H1 (cell line): Measurements from ENCODE around the gene CNOT9. TPM values are rescaled to one million over a fixed set of nuclear protein-coding genes. Genes with fewer than 3 reads are reported as not detected.

Experiments used
- CTCF ChIA-PET: fragments of 300-600 bp; sonication (Branson Sonifier 250); formaldehyde crosslinking; loops from one replicate; lab custom pipeline; 2021; ENCODE audit not compliant: partially characterized antibody; lab: Charles Lee
- POLR2A ChIA-PET: fragments of 300-600 bp; sonication (Branson Sonifier 250); formaldehyde crosslinking; loops from one replicate; lab custom pipeline; 2021; ENCODE audit warnings: inconsistent platforms; ENCODE audit not compliant: partially characterized antibody; lab: Charles Lee
- DNase-seq, 2 experiments: peaks; one replicate each; pipeline versions ENCODE4 v3.0.0 to v3.0.0-alpha.2; 2010 to 2022; ENCODE audit warnings: low spot score in 2 of 2, low read depth in 1 of 2, mixed read lengths in 1 of 2
- FAIRE-seq: peaks from 2 replicates; lab custom pipeline; 2011; peaks lifted over from hg19 to GRCh38; lab: Jason Lieb, UNC
- H2AFZ ChIP-seq: 2 replicates; pipeline ENCODE4 v1.8.1; 2012; ENCODE audit warnings: low read length, inconsistent platforms
- H2AK5ac ChIP-seq: 2 replicates; pipeline ENCODE4 v1.6.1; 2013; ENCODE audit warnings: low read depth, low read length
- H2BK120ac ChIP-seq: replicated peaks from 2 replicates; pipeline ENCODE3; 2013; ENCODE audit warnings: low read depth, low read length, inconsistent platforms
- H2BK12ac ChIP-seq: 2 replicates; pipeline ENCODE4 v1.6.1; 2013; ENCODE audit warnings: low read depth, low read length
- H2BK15ac ChIP-seq: 2 replicates; pipeline ENCODE4 v1.6.1; 2013; ENCODE audit warnings: low read length
- H2BK20ac ChIP-seq: 2 replicates; pipeline ENCODE4 v1.6.1; 2013; ENCODE audit warnings: low read length
- H2BK5ac ChIP-seq: 2 replicates; pipeline ENCODE4 v1.6.1; 2013; ENCODE audit warnings: low read depth, low read length
- H3K14ac ChIP-seq: 2 replicates; pipeline ENCODE4 v1.6.1; 2013; ENCODE audit warnings: inconsistent platforms; ENCODE audit not compliant: insufficient read length
- H3K18ac ChIP-seq: 2 replicates; pipeline ENCODE4 v1.6.1; 2013; ENCODE audit warnings: low read length; ENCODE audit errors: extremely low read depth
- H3K23ac ChIP-seq: 2 replicates; pipeline ENCODE4 v1.6.1; 2013; ENCODE audit warnings: inconsistent platforms; ENCODE audit not compliant: insufficient read length
- H3K23me2 ChIP-seq: 2 replicates; pipeline ENCODE4 v1.6.1; 2013; ENCODE audit warnings: low read depth, low read length
- H3K27ac ChIP-seq: 2 replicates; pipeline ENCODE4 v1.6.1; 2011; ENCODE audit warnings: low read depth, low read length, inconsistent platforms
- H3K27me3 ChIP-seq, 4 experiments: replicated peaks in 1 of 4; 1 replicate in 1 of 4; 2 replicates in 3 of 4; pipeline versions ENCODE4 v1.6.1 to v1.8.1; 2011 to 2013; ENCODE audit warnings: low read length in 3 of 4, mild to moderate bottlenecking in 3 of 4, inconsistent platforms in 2 of 4, mixed read lengths in 2 of 4, moderate library complexity in 1 of 4; ENCODE audit not compliant: control insufficient read depth in 3 of 4, insufficient read depth in 3 of 4; ENCODE audit errors: extremely low read depth in 1 of 4
- H3K36me3 ChIP-seq, 4 experiments: 2 replicates each; pipeline versions ENCODE4 v1.6.1 to v1.8.1; 2011 to 2013; ENCODE audit warnings: mild to moderate bottlenecking in 4 of 4, low read length in 3 of 4, moderate library complexity in 2 of 4, control low read depth in 1 of 4, inconsistent platforms in 1 of 4; ENCODE audit not compliant: insufficient read depth in 4 of 4, control insufficient read depth in 2 of 4
- H3K4ac ChIP-seq: replicated peaks from 2 replicates; pipeline ENCODE3; 2013; ENCODE audit warnings: low read length, low read depth, mixed read lengths, inconsistent platforms; ENCODE audit not compliant: insufficient read length
- H3K4me1 ChIP-seq, 4 experiments: replicated peaks in 1 of 4; 1 replicate in 1 of 4; 2 replicates in 3 of 4; pipeline versions ENCODE4 v1.6.1 to v1.8.1; 2011 to 2013; ENCODE audit warnings: low read length in 3 of 4, inconsistent platforms in 2 of 4, mixed read lengths in 1 of 4; ENCODE audit not compliant: insufficient read depth in 4 of 4, control insufficient read depth in 3 of 4
- H3K4me2 ChIP-seq, 2 experiments: 2 replicates each; pipeline versions ENCODE4 v1.6.1 to v1.8.1; 2011 to 2013; ENCODE audit warnings: low read depth in 2 of 2, low read length in 2 of 2, control low read depth in 1 of 2, inconsistent platforms in 1 of 2, mild to moderate bottlenecking in 1 of 2; ENCODE audit not compliant: insufficient read depth in 1 of 2
- H3K4me3 ChIP-seq, 4 experiments: fragments of 200-600, 300-600 bp in 1 of 4; sonication (generic), shearing (Covaris generic), sonication (Bioruptor Twin) in 1 of 4; 2 replicates each; pipeline versions ENCODE4 v1.5.1 to v1.8.1; 2011 to 2016; ENCODE audit warnings: low read length in 4 of 4, low read depth in 3 of 4, control low read depth in 2 of 4, inconsistent platforms in 2 of 4, mild to moderate bottlenecking in 2 of 4, mixed read lengths in 1 of 4, moderate library complexity in 1 of 4; ENCODE audit not compliant: insufficient read depth in 2 of 4; ENCODE audit errors: extremely low read depth in 1 of 4
- H3K56ac ChIP-seq: replicated peaks from 2 replicates; pipeline ENCODE3; 2013; ENCODE audit warnings: low read depth, mild to moderate bottlenecking, mixed read lengths, low read length, inconsistent platforms; ENCODE audit not compliant: insufficient read length
- H3K79me1 ChIP-seq: 2 replicates; pipeline ENCODE4 v1.6.1; 2013; ENCODE audit warnings: low read depth, low read length, control low read depth
- H3K79me2 ChIP-seq, 2 experiments: 2 replicates each; pipeline versions ENCODE4 v1.6.1 to v1.8.1; 2012 to 2013; ENCODE audit warnings: low read length in 2 of 2, mild to moderate bottlenecking in 2 of 2, inconsistent platforms in 1 of 2; ENCODE audit not compliant: insufficient read depth in 2 of 2, control insufficient read depth in 1 of 2
- H3K9ac ChIP-seq, 4 experiments: replicated peaks in 1 of 4; 1 replicate in 1 of 4; 2 replicates in 3 of 4; pipeline versions ENCODE4 v1.6.1 to v1.8.1; 2011 to 2013; ENCODE audit warnings: low read depth in 3 of 4, low read length in 3 of 4, control low read depth in 2 of 4, mild to moderate bottlenecking in 2 of 4, moderate library complexity in 2 of 4, inconsistent platforms in 1 of 4; ENCODE audit errors: extremely low read depth in 1 of 4
- H3K9me3 ChIP-seq, 2 experiments: 2 replicates each; pipeline versions ENCODE4 v1.6.1 to v1.8.1; 2012 to 2013; ENCODE audit warnings: mild to moderate bottlenecking in 2 of 2, moderate library complexity in 2 of 2, control low read depth in 1 of 2, inconsistent platforms in 1 of 2, low read depth in 1 of 2, low read length in 1 of 2, mixed read lengths in 1 of 2; ENCODE audit not compliant: insufficient read depth in 2 of 2
- H4K20me1 ChIP-seq, 2 experiments: replicated peaks in 1 of 2; 2 replicates each; pipeline versions ENCODE3 to v1.8.1; 2011 to 2013; ENCODE audit warnings: inconsistent platforms in 2 of 2, low read length in 2 of 2, mild to moderate bottlenecking in 1 of 2; ENCODE audit not compliant: insufficient read depth in 2 of 2, control insufficient read depth in 1 of 2
- H4K5ac ChIP-seq: 2 replicates; pipeline ENCODE4 v1.6.1; 2013; ENCODE audit warnings: low read length, low read depth, mixed read lengths, inconsistent platforms; ENCODE audit not compliant: insufficient read length
- H4K8ac ChIP-seq: 2 replicates; pipeline ENCODE4 v1.8.0; 2013; ENCODE audit warnings: mild to moderate bottlenecking, moderate library complexity, low read length, inconsistent platforms; ENCODE audit not compliant: insufficient read depth; ENCODE audit errors: extremely low read depth
- H4K91ac ChIP-seq: replicated peaks from 2 replicates; pipeline ENCODE3; 2013; ENCODE audit warnings: low read length, mixed read lengths, inconsistent platforms; ENCODE audit not compliant: insufficient read length
- CTCF ChIP-seq, 3 experiments: IDR thresholded peaks; 1 replicate in 2 of 3; 2 replicates in 1 of 3; pipeline versions ENCODE4 v1.5.1 to v1.6.1; 2011; ENCODE audit warnings: low read length in 3 of 3, mild to moderate bottlenecking in 3 of 3, inconsistent platforms in 2 of 3, low read depth in 1 of 3, moderate library complexity in 1 of 3; ENCODE audit not compliant: insufficient read depth in 1 of 3; ENCODE audit errors: control extremely low read depth in 1 of 3
- KDM4A ChIP-seq: IDR thresholded peaks from one replicate; pipeline ENCODE4 v1.7.1; 2012; ENCODE audit warnings: low read depth, mild to moderate bottlenecking, moderate library complexity, low read length, inconsistent platforms; ENCODE audit not compliant: severe bottlenecking
- RAD21 ChIP-seq, 2 experiments: IDR thresholded peaks in 1 of 2; conservative IDR thresholded peaks in 1 of 2; 2 replicates each; pipeline ENCODE4 v1.6.1; 2011; ENCODE audit warnings: low read depth in 2 of 2, low read length in 2 of 2, improper control_type of control experiment in 1 of 2, inconsistent platforms in 1 of 2, mild to moderate bottlenecking in 1 of 2, moderate library complexity in 1 of 2
- RNF2 ChIP-seq: fragments of 200-900, 300-1000 bp; sonication (generic); IDR thresholded peaks from 2 replicates; pipeline ENCODE4 v1.7.1; 2016; ENCODE audit warnings: borderline replicate concordance, low read depth, mild to moderate bottlenecking, antibody characterized with exemption, low read length; ENCODE audit not compliant: poor library complexity, severe bottlenecking; ENCODE audit errors: missing control alignments
- WGBS, 2 experiments: shearing (Covaris generic) in 1 of 2; methylation state at CpG; one replicate each; pipeline versions ENCODE4 v1.1.6 to v1.1.7; 2013 to 2015; ENCODE audit warnings: low lambda C conversion rate in 2 of 2, mixed read lengths in 2 of 2, inconsistent platforms in 1 of 2, low coverage in 1 of 2, missing lambda C conversion rate in 1 of 2; ENCODE audit not compliant: insufficient replicate concordance in 2 of 2, insufficient coverage in 1 of 2, insufficient read length in 1 of 2; ENCODE audit errors: extremely low coverage in 1 of 2, missing lambda C conversion rate in 1 of 2; 5-methylcytosine and 5-hydroxymethylcytosine counted together
- polyA plus RNA-seq, 7 experiments: library from polyadenylated mRNA; depleted of rRNA in 3 of 7; stranded (reverse) in 5 of 7; unstranded in 2 of 7; fragments of >200 nt in 5 of 7; fragments of 200-250 nt in 2 of 7; gene quantifications; 1 replicate in 5 of 7; 2 replicates in 1 of 7; 4 replicates in 1 of 7; pipeline versions ENCODE4 v1.2.1 to v1.2.3, GENCODE V29; 2011 to 2013; ENCODE audit warnings: missing spikeins in 2 of 7, mixed read lengths in 2 of 7
- total RNA-seq: library from RNA; stranded (reverse); fragmentation: NEBNext Ultra II Directional; extraction: Animal tissue kit (Norgen Biotek cat#: 25700); gene quantifications from 2 replicates; pipeline ENCODE4 v1.2.1, GENCODE V29; 2021

Gene CNOT9
- total and polyA plus RNA-seq, 2 of the 8 experiments (the other 6 are each of a cell fraction or from before 2014, with no cell fraction given): 79.3 to 81.2 TPM

DNA sequence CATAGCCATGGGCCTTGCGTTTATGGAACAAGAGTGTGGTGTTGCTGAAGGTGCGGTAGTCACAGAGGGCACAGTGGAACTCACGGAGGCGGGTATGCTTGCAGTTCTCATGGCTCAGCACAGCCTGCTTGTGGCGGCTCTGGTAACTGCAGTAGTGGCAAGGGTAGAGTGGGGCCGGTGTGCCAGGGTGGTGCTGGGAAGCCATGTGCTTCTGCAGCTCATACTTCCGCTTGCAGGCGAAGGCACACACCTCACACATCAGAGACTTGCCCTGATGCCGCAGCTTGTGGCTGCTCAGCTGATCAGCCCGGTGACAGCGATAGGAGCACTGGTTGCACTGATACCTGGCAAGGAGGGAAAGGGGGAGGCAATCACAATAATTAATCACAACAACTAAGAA lies 76.1 kb downstream of the CNOT9 start:
- no peak overlapping the region for H3K23ac ChIP-seq
- no peaks in the 10 kb centered on the region for H3K9me3 ChIP-seq
- H3K4me2 ChIP-seq: no peak overlapping the region
- H3K9ac ChIP-seq: no peak overlapping the region
- no peak overlapping the region for H2BK12ac ChIP-seq
- CTCF ChIA-PET: interaction anchor here (1.2 to 1.7 kb wide), 3 partner anchors 13 to 67 kb away, joined by 4 to 5 read pairs (median 4); no protein-coding TSS in a partner anchor
- POLR2A ChIA-PET: interaction anchor here (2.2 to 3.5 kb wide), 3 partner anchors 9 to 66 kb away, joined by 6 to 13 read pairs (median 9); partner anchors contain the start of genes BCS1L and ZNF142
- no peak overlapping the region for H2BK120ac ChIP-seq
- no peak overlapping the region for H2BK5ac ChIP-seq
- no peak overlapping the region for H3K14ac ChIP-seq
- no peak overlapping the region for H4K5ac ChIP-seq
- H3K18ac ChIP-seq: no peak overlapping the region
- WGBS, 2 experiments: 96% methylated on average over 11 of the region's 11 CpGs; no CpG with 5 or more reads in 1 of the 2 experiments
- no peak for DNase-seq
- no peak overlapping the region for H2AFZ ChIP-seq
- no peak overlapping the region for H3K4me3 ChIP-seq
- no peak overlapping the region for H3K27ac ChIP-seq
- no peak overlapping the region for H2AK5ac ChIP-seq
- FAIRE-seq: no peak
- no peaks in the 10 kb centered on the region for H3K27me3 ChIP-seq
- no peak overlapping the region for H3K4ac ChIP-seq
- no peak overlapping the region for H2BK15ac ChIP-seq
- no peak overlapping the region for H4K8ac ChIP-seq
- H3K4me1 ChIP-seq: no peaks in the 10 kb centered on the region
- H4K91ac ChIP-seq: no peak overlapping the region
- H2BK20ac ChIP-seq: no peak overlapping the region
- H3K79me1 ChIP-seq: no peaks in the 10 kb centered on the region
- H3K36me3 ChIP-seq: peaks cover 43 to 80% (median 71%) of the 10 kb centered on the region in 4 experiments
- H3K23me2 ChIP-seq: no peaks in the 10 kb centered on the region
- peaks cover 2 to 13% of the 10 kb centered on the region in 2 experiments for H4K20me1 ChIP-seq
- H3K56ac ChIP-seq: no peak overlapping the region
- no peaks in the 10 kb centered on the region; a peak in 1 of 4 replicates for H3K79me2 ChIP-seq
- TF ChIP-seq KDM4A (no peak), RAD21 (IDR thresholded peaks at IDR 0.05 in 1 of 2, conservative IDR thresholded peaks at IDR 0.05 in 1 of 2; ENCODE audit: low read depth in 2 of 2, low read length in 2 of 2) (0 out of 4 replicates have a peak, but pooled peaks of 1 of the 2 experiments have one; percentile 5), RNF2 (no peak), CTCF (IDR thresholded peaks at IDR 0.05; ENCODE audit: control extremely low read depth in 1 of 3, insufficient read depth in 1 of 3, low read depth in 1 of 3, low read length in 3 of 3) (peak in 1 of 3 experiments; percentile 6; a peak in 1 of 4 replicates)
